Measurements from ENCODE around the gene B3GALT5. TPM values are rescaled to one million over a fixed set of nuclear protein-coding genes. Genes with fewer than 3 reads are reported as not detected.

The B3GALT5 gene
- total RNA-seq, 4 donors from 2014 or later = under 0.01 to 1.2 (median 0.74) TPM

GRCh38 chr21:39661740-39662139, 49.0 kb downstream of the B3GALT5 start:
- intact Hi-C loops (cut with DNase I) = no loop called here
- TF ChIP-seq POLR2A (IDR thresholded peaks at IDR 0.05; ENCODE audit: low read depth) (no peak), EP300 (IDR thresholded peaks at IDR 0.05) (no peak), CTCF (IDR thresholded peaks at IDR 0.05) (no peak), POLR2AphosphoS5 (IDR thresholded peaks at IDR 0.05) (no peak)
- 91% methylated on average over 9 of the region's 9 CpGs for WGBS
- Histone ChIP-seq H3K36me3 (no peaks in the 10 kb centered on the region), H3K9me3 (no peaks in the 10 kb centered on the region), H3K27me3 (no peaks in the 10 kb centered on the region), H3K4me3 (no peak overlapping the region), H3K27ac (replicated peaks in 1 of 4) (no peak overlapping the region), H3K4me1 (peaks cover 14 to 19% (median 16%) of the 10 kb centered on the region in 4 donors)
- DNase-seq (ENCODE audit: extremely low spot score) = no peak

DNA sequence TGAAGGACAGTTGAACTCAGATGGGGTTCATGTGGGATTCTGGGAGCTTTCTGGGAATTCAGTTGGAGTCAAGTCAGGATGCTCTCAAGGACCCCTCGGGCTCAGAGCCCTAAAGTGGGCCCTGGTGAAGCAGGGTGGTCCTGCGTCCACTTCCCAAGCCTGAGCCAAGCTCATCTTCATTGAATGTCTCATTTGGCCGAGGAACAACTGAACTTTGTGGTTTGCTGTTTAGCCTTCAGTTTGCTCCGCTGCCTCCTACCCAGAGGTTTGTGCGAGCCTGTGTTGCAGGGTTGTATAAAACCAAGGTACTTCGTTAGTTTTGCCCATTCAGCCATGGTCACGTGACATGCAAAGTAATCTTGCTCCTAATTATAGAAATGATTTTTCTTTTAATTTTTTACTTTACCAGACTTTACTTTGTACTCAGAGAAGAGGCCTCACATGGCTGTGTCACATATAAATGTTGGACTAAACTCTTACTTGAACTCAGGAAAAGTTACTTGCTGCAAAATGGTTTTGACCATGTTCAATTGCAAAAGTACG, 49.7 kb downstream of the B3GALT5 start:
- Histone ChIP-seq H3K9me3 (no peaks in the 10 kb centered on the region), H3K4me1 (peaks cover 14 to 19% (median 16%) of the 10 kb centered on the region in 4 donors), H3K36me3 (no peaks in the 10 kb centered on the region), H3K27me3 (no peaks in the 10 kb centered on the region), H3K27ac (replicated peaks in 1 of 4) (no peak overlapping the region), H3K4me3 (no peak overlapping the region)
- TF ChIP-seq CTCF (IDR thresholded peaks at IDR 0.05) = no peak
- no peak for TF ChIP-seq POLR2AphosphoS5 (IDR thresholded peaks at IDR 0.05)
- no peak for TF ChIP-seq EP300 (IDR thresholded peaks at IDR 0.05)
- TF ChIP-seq POLR2A (IDR thresholded peaks at IDR 0.05; ENCODE audit: low read depth) = no peak
- WGBS = 90% methylated on average over 8 of the region's 8 CpGs
- intact Hi-C loops (cut with DNase I) = no loop called here
- DNase-seq (ENCODE audit: extremely low spot score) = no peak

GRCh38 chr21:39663066-39663465, 50.3 kb downstream of the B3GALT5 start:
- WGBS = 85% methylated on average over 10 of the region's 10 CpGs
- no peak for TF ChIP-seq POLR2A (IDR thresholded peaks at IDR 0.05; ENCODE audit: low read depth)
- no peak for TF ChIP-seq POLR2AphosphoS5 (IDR thresholded peaks at IDR 0.05)
- no peak for TF ChIP-seq CTCF (IDR thresholded peaks at IDR 0.05)
- TF ChIP-seq EP300 (IDR thresholded peaks at IDR 0.05) = no peak
- H3K9me3 ChIP-seq = no peaks in the 10 kb centered on the region
- peaks cover 14 to 19% (median 16%) of the 10 kb centered on the region in 4 donors for H3K4me1 ChIP-seq
- H3K27me3 ChIP-seq = no peaks in the 10 kb centered on the region
- intact Hi-C loops (cut with DNase I) = no loop called here
- DNase-seq (ENCODE audit: extremely low spot score) = no peak
- no peaks in the 10 kb centered on the region for H3K36me3 ChIP-seq
- H3K27ac ChIP-seq (replicated peaks in 1 of 4) = no peak overlapping the region
- H3K4me3 ChIP-seq = no peak overlapping the region

DNA sequence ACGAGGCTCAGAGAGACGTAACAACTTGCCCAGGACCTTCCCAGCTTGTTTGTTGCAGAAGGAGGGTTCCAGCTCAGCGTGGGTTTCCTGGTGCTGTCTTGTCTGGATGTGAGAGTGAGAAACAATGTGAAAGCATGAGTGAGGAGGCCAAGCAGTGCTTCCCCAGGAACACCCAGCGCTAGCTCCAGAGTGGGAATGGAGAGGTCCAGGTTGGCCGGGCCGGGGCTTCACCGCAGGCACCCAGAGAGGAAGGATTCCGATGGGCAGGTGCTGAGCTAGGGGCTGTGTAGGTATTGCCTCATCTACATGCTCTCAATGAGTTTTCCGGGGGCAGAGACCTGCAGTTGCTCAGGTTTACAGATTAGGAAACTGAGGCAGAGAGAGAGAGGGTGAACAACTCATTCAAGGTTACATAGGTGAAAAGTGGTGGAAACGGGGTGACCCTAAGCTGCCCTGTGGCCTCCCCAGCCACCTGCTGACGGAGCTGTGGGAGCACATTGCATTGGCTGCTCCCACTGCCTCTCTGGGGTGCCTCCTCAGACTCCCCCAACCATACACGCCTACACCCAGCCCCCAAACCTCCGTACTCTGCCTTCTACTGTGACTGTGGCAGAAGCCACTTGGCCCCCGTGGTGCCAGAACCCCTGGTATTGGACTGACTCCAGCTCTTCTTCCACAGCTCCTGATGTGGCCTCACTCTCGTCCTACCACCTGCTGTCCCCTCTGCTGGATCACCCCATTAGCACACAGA, 51.2 kb downstream of the B3GALT5 start:
- Histone ChIP-seq H3K27ac (replicated peaks in 1 of 4) (no peak overlapping the region), H3K4me3 (no peak overlapping the region), H3K27me3 (no peaks in the 10 kb centered on the region), H3K36me3 (no peaks in the 10 kb centered on the region), H3K9me3 (no peaks in the 10 kb centered on the region), H3K4me1 (peaks cover 14 to 19% (median 16%) of the 10 kb centered on the region in 4 donors)
- no peak for DNase-seq (ENCODE audit: extremely low spot score)
- TF ChIP-seq EP300 (IDR thresholded peaks at IDR 0.05) (no peak), POLR2AphosphoS5 (IDR thresholded peaks at IDR 0.05) (no peak), POLR2A (IDR thresholded peaks at IDR 0.05; ENCODE audit: low read depth) (no peak), CTCF (IDR thresholded peaks at IDR 0.05) (no peak)
- intact Hi-C loops (cut with DNase I) = no loop called here
- 89% methylated on average over 11 of the region's 15 CpGs for WGBS

Data from esophagus muscularis mucosa (tissue), 4 donors.